Measurements from ENCODE around the gene TMPO.
"Not testable (repeated sequence)": the region's sequence is repeated elsewhere in the genome, so short reads cannot be mapped to it uniquely, and the experiment has no call there.

The TMPO gene

GRCh38 chr12:98509063-98509462 lies 6.3 kb upstream of the TMPO start:
- no peak for DNase-seq

- not testable (repeated sequence) for DNase-seq
These were observed 3.6 kb upstream of the TMPO start for GRCh38 chr12:98511806-98512205.

GRCh38 chr12:98513379-98514322 lies 1.7 kb upstream of the TMPO start:
- DNase-seq: no peak

GRCh38 chr12:98514982-98515286 lies 456 bp upstream of the TMPO start:
- peak in 4 of 56 donors; percentile 57 to 78 (median 73) for DNase-seq

GRCh38 chr12:98516111-98516873 lies 902 bp downstream of the TMPO start:
- peak in 51 of 56 donors; percentile 6 to 85 (median 52) for DNase-seq

GRCh38 chr12:98519257-98519907 lies 4.0 kb downstream of the TMPO start:
- DNase-seq: no peak

- no peak for DNase-seq
These were observed 14.7 kb downstream of the TMPO start for GRCh38 chr12:98530068-98530467.

GRCh38 chr12:98532687-98533304 lies 17.4 kb downstream of the TMPO start:
- no peak for DNase-seq

- DNase-seq: no peak
These were observed 18.4 kb downstream of the TMPO start for GRCh38 chr12:98533723-98534251.

GRCh38 chr12:98538031-98538430 lies 22.6 kb downstream of the TMPO start:
- no peak for DNase-seq

GRCh38 chr12:98543701-98544100 lies 28.3 kb downstream of the TMPO start:
- DNase-seq: no peak

GRCh38 chr12:98544751-98545150 lies 29.4 kb downstream of the TMPO start:
- no peak for DNase-seq

- DNase-seq: no peak
These were observed 34.2 kb downstream of the TMPO start for GRCh38 chr12:98549371-98550110.

- DNase-seq: no peak
These were observed 36.4 kb downstream of the TMPO start for GRCh38 chr12:98551787-98552186.

GRCh38 chr12:98558097-98558496 lies 42.7 kb downstream of the TMPO start:
- DNase-seq: not testable (repeated sequence)

- DNase-seq: peak in 34 of 56 donors; percentile 0 to 66 (median 26)
These were observed 44.3 kb downstream of the TMPO start for GRCh38 chr12:98559666-98560065.

- no peak for DNase-seq
These were observed 46.5 kb downstream of the TMPO start for GRCh38 chr12:98561846-98562245.

GRCh38 chr12:98572010-98572409 lies 56.6 kb downstream of the TMPO start:
- no peak for DNase-seq

- no peak for DNase-seq
These were observed 58.7 kb downstream of the TMPO start for GRCh38 chr12:98574110-98574509.

- no peak for DNase-seq
These were observed 59.6 kb downstream of the TMPO start for GRCh38 chr12:98575013-98575412.

- DNase-seq: not testable (repeated sequence)
These were observed 61.4 kb downstream of the TMPO start for GRCh38 chr12:98576795-98577194.
